Measurements from ENCODE around the gene PIH1D1.

The PIH1D1 gene

DNA sequence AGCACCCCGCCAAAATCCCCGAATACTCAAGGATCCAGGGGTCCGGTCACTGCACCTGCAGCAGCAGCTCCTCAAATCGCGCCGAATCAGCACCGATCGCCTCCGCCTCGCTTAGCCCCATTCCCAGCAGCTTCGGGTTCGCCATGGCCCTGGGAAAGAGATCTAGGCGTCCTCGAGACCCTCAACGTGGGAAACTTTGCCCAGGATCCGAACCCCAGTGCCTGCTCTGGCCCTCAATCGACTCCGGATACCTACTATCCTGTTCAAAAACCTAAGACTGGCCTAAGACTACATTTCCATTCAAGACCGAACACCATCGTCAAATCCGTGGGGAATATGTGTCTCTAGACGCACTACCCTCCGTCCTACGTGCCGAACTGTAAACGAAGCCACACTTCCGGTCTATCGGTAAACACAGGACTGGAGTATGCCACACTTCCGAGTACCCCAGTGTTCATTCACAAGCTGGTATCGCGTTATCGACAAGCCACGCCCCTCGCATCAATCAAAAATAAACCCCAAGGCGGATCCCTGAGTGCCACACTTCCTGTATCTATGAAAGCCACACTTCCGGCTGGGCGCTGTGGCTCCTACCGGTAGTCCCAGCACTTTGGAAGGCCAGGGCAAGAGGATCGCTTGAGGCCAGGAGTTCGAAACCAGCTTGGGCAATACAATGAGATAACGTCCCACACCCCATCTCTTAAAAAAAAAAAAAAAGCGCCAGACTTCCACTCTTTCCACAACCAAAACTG lies at the start of gene PIH1D1:
Gene PIH1D1, minus strand, starts transcription at position 385 of the 752 bp plus-strand sequence. Its CDS starts 240 bp downstream, at position 145.
- DNase-seq (ENCODE audit: low read depth, low spot score), result peak; percentile 96
- Histone ChIP-seq H3K9me3 (ENCODE audit: insufficient read depth, low read length) (no peaks in the 10 kb centered on the region), H3K4me3 (ENCODE audit: insufficient read length, low read depth) (peak within 1 kb of the TSS; percentile 93), H3K27me3 (ENCODE audit: insufficient read depth, insufficient read length) (no peaks in the 10 kb centered on the region), H3K4me1 (ENCODE audit: insufficient read depth, insufficient read length) (peaks cover 6% of the 10 kb centered on the region), H3K9ac (ENCODE audit: insufficient read length, low read depth) (peak within 1 kb of the TSS; percentile 97), H3K36me3 (ENCODE audit: insufficient read depth, insufficient read length, low read length) (peaks cover 55% of the 10 kb centered on the region)
- TF ChIP-seq ZNF274 (IDR thresholded peaks at IDR 0.05; ENCODE audit: low read depth, low read length) (no peak), SUZ12 (IDR thresholded peaks at IDR 0.05; ENCODE audit: extremely low read depth, insufficient read depth, insufficient read length) (no peak), YY1 (IDR thresholded peaks at IDR 0.05; ENCODE audit: insufficient read depth, insufficient read length) (no peak)

DNA sequence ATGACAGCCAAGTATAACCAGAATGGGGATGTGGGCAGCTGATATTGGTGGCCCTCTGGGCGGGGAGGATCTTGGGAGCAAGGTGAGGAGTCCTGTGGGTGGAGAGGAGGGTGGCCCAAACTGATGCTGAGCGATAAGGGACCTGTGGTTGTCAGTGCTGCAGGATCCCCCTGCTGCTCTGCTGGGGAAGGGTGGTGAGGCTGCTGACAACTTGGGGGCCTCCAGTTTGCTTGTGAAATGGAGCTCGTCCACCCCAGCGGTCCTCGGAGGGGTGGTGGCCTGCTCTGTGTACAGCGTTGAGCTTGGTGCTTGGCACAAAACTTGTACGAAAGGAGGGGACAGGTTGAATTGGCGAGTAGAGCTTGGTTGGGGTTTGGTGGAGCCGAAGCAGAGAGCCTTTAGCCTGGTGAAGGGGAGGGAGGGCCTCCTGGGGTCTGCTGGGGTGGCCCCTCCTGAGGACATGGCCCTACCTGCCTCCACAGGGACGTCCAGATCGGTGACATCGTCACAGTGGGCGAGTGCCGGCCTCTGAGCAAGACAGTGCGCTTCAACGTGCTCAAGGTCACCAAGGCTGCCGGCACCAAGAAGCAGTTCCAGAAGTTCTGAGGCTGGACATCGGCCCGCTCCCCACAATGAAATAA lies 47.5 kb upstream of the PIH1D1 start:
- H3K4me3 ChIP-seq (ENCODE audit: insufficient read length, low read depth), result peak overlapping the region; percentile 86
- H3K9ac ChIP-seq (ENCODE audit: insufficient read length, low read depth), result peak overlapping the region; percentile 32

DNA sequence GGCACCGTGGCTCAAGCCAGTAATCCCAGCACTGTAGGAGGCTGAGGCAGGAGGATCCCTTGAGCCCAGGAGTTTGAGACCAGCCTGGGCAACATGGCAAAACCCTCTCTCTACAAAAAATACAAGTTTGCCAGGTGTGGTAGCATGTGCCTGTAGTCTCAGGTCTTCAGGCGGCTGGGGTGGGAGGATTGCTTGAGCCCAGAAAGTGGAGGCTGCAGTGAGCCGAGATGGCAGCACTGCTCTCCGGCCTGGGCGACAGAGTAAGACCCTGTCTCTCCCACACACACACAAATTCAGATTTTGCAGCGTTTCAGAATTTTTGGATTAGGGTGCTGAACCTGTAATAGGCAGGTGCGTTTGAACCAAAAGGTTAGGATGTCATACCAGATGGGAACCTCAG lies 46.9 kb upstream of the PIH1D1 start:
- Histone ChIP-seq H3K27me3 (ENCODE audit: insufficient read depth, insufficient read length) (no peaks in the 10 kb centered on the region), H3K36me3 (ENCODE audit: insufficient read depth, insufficient read length, low read length) (peaks cover 39% of the 10 kb centered on the region), H3K4me1 (ENCODE audit: insufficient read depth, insufficient read length) (peaks cover 4% of the 10 kb centered on the region), H3K4me3 (ENCODE audit: insufficient read length, low read depth) (peak overlapping the region; percentile 86), H3K9ac (ENCODE audit: insufficient read length, low read depth) (peak overlapping the region; percentile 29), H3K9me3 (ENCODE audit: insufficient read depth, low read length) (no peaks in the 10 kb centered on the region)
- DNase-seq (ENCODE audit: low read depth, low spot score), result no peak
- TF ChIP-seq SUZ12 (IDR thresholded peaks at IDR 0.05; ENCODE audit: extremely low read depth, insufficient read depth, insufficient read length) (no peak), YY1 (IDR thresholded peaks at IDR 0.05; ENCODE audit: insufficient read depth, insufficient read length) (no peak), ZNF274 (IDR thresholded peaks at IDR 0.05; ENCODE audit: low read depth, low read length) (no peak)

More for the DNA sequence above, 47.5 kb upstream of the PIH1D1 start:
- no peaks in the 10 kb centered on the region for H3K9me3 ChIP-seq (ENCODE audit: insufficient read depth, low read length)
- peaks cover 39% of the 10 kb centered on the region for H3K36me3 ChIP-seq (ENCODE audit: insufficient read depth, insufficient read length, low read length)
- TF ChIP-seq ZNF274 (IDR thresholded peaks at IDR 0.05; ENCODE audit: low read depth, low read length) (no peak), YY1 (IDR thresholded peaks at IDR 0.05; ENCODE audit: insufficient read depth, insufficient read length) (no peak), SUZ12 (IDR thresholded peaks at IDR 0.05; ENCODE audit: extremely low read depth, insufficient read depth, insufficient read length) (no peak)
- H3K4me1 ChIP-seq (ENCODE audit: insufficient read depth, insufficient read length), result peaks cover 4% of the 10 kb centered on the region
- H3K27me3 ChIP-seq (ENCODE audit: insufficient read depth, insufficient read length), result no peaks in the 10 kb centered on the region
- no peak for DNase-seq (ENCODE audit: low read depth, low spot score)

DNA sequence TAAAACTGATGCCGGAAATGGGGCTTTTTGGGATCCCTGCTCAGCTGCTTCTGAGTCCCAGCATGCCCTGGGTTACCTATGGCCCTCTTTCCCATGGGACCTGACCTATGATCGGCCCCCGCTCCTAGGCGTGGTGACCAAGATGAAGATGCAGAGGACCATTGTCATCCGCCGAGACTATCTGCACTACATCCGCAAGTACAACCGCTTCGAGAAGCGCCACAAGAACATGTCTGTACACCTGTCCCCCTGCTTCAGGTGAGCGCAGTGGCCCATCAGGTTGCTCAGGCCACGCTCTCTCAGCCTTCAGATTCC lies 46.1 kb upstream of the PIH1D1 start:
- Histone ChIP-seq H3K36me3 (ENCODE audit: insufficient read depth, insufficient read length, low read length) (peaks cover 41% of the 10 kb centered on the region), H3K4me3 (ENCODE audit: insufficient read length, low read depth) (peak overlapping the region; percentile 86), H3K9ac (ENCODE audit: insufficient read length, low read depth) (peak overlapping the region; percentile 97), H3K27me3 (ENCODE audit: insufficient read depth, insufficient read length) (no peaks in the 10 kb centered on the region), H3K4me1 (ENCODE audit: insufficient read depth, insufficient read length) (peaks cover 4% of the 10 kb centered on the region), H3K9me3 (ENCODE audit: insufficient read depth, low read length) (no peaks in the 10 kb centered on the region)
- DNase-seq (ENCODE audit: low read depth, low spot score), result no peak
- TF ChIP-seq YY1 (IDR thresholded peaks at IDR 0.05; ENCODE audit: insufficient read depth, insufficient read length), result no peak
- no peak for TF ChIP-seq ZNF274 (IDR thresholded peaks at IDR 0.05; ENCODE audit: low read depth, low read length)
- TF ChIP-seq SUZ12 (IDR thresholded peaks at IDR 0.05; ENCODE audit: extremely low read depth, insufficient read depth, insufficient read length), result no peak

DNA sequence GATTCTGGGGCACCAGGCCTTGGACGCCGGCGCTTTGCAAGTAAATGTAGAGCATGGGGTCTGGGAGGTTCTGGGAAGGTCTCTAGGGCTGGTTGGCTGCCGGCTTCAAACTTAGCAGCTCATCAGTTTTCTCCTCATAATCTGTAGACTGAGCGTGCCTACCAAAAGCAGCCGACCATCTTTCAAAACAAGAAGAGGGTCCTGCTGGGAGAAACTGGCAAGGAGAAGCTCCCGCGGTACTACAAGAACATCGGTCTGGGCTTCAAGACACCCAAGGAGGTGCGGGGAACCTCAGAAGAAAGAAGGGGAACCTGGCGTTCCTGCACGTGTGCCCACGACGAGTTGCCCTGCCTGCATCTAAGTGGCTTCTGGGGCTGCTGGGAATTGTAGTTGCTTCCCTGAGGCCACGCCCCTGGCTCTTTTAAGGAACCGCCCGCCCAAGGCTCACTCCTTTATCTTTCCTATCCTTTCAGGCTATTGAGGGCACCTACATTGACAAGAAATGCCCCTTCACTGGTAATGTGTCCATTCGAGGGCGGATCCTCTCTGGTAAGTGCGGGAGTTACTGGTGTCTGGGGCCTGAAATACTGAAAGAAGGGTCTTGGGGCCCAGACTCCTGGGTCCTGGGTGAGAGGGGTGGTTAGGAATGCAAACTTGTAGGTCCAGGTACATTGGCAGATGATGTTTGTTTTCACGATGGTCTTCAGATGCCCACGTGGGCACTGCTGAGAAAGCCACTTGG lies 45.6 kb upstream of the PIH1D1 start:
- TF ChIP-seq SUZ12 (IDR thresholded peaks at IDR 0.05; ENCODE audit: extremely low read depth, insufficient read depth, insufficient read length) (no peak), YY1 (IDR thresholded peaks at IDR 0.05; ENCODE audit: insufficient read depth, insufficient read length) (no peak), ZNF274 (IDR thresholded peaks at IDR 0.05; ENCODE audit: low read depth, low read length) (no peak)
- DNase-seq (ENCODE audit: low read depth, low spot score), result no peak
- H3K27me3 ChIP-seq (ENCODE audit: insufficient read depth, insufficient read length), result no peaks in the 10 kb centered on the region
- H3K4me3 ChIP-seq (ENCODE audit: insufficient read length, low read depth), result peak overlapping the region; percentile 86
- H3K9ac ChIP-seq (ENCODE audit: insufficient read length, low read depth), result peak overlapping the region; percentile 97
- H3K4me1 ChIP-seq (ENCODE audit: insufficient read depth, insufficient read length), result peaks cover 4% of the 10 kb centered on the region
- H3K36me3 ChIP-seq (ENCODE audit: insufficient read depth, insufficient read length, low read length), result peaks cover 47% of the 10 kb centered on the region
- no peaks in the 10 kb centered on the region for H3K9me3 ChIP-seq (ENCODE audit: insufficient read depth, low read length)

DNA sequence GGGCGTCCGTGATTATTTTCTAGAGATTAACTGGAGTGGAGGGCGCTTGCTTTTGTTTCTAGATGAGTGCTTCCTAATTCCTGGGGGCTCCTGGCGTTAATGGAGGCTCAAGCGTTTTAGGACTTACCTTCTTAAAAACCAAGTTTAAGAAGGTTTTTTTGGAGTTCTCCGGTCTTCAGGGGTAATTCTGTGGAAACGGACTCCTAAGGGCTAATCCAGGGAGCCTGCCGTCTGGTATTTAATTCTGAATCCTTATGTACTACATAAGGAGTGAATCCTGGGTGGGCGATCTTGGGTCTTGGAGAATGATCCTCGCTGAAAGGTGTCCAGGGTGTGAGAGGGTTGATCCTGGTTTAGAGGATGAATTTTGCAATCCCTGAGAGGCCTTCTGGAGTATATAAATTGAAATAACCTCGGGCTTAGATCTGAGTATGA lies 45.0 kb upstream of the PIH1D1 start:
- DNase-seq (ENCODE audit: low read depth, low spot score), result no peak
- Histone ChIP-seq H3K9me3 (ENCODE audit: insufficient read depth, low read length) (no peaks in the 10 kb centered on the region), H3K36me3 (ENCODE audit: insufficient read depth, insufficient read length, low read length) (peaks cover 53% of the 10 kb centered on the region), H3K27me3 (ENCODE audit: insufficient read depth, insufficient read length) (no peaks in the 10 kb centered on the region), H3K4me1 (ENCODE audit: insufficient read depth, insufficient read length) (peaks cover 4% of the 10 kb centered on the region), H3K9ac (ENCODE audit: insufficient read length, low read depth) (peak overlapping the region; percentile 97), H3K4me3 (ENCODE audit: insufficient read length, low read depth) (peak overlapping the region; percentile 86)
- TF ChIP-seq YY1 (IDR thresholded peaks at IDR 0.05; ENCODE audit: insufficient read depth, insufficient read length) (no peak), ZNF274 (IDR thresholded peaks at IDR 0.05; ENCODE audit: low read depth, low read length) (no peak)

Measured in NT2/D1 (cell line).